ENCODE results near the gene IL1R1.
A peak's percentile ranks its signal among the peaks of the same experiment; 100 is the strongest.

The IL1R1 gene

GRCh38 chr2:102141970-102142828 lies at the start of gene IL1R1:
IL1R1 (plus strand) TSS chr2:102142746; CDS start chr2:102157725, 14,979 bp downstream.
- TF ChIP-seq EGR1 (IDR thresholded peaks at IDR 0.05) (peak; percentile 82), MAX (IDR thresholded peaks at IDR 0.05) (no peak), TAF1 (IDR thresholded peaks at IDR 0.05; ENCODE audit: low read depth) (peak; percentile 47; the same call in 1 of the 2 replicates)

GRCh38 chr2:102093662-102094061 lies 48.9 kb upstream of the IL1R1 start:
- TF ChIP-seq FOXM1 (IDR thresholded peaks at IDR 0.05; ENCODE audit: borderline replicate concordance, low read depth) (no peak), MAX (IDR thresholded peaks at IDR 0.05) (no peak), REST (IDR thresholded peaks at IDR 0.05; ENCODE audit: low read depth) (no peak), EGR1 (IDR thresholded peaks at IDR 0.05) (no peak), TEAD4 (IDR thresholded peaks at IDR 0.05) (no peak), TCF12 (IDR thresholded peaks at IDR 0.05; ENCODE audit: low read depth) (no peak), TAF1 (IDR thresholded peaks at IDR 0.05; ENCODE audit: low read depth) (no peak), CEBPB (IDR thresholded peaks at IDR 0.05) (no peak), RAD21 (IDR thresholded peaks at IDR 0.05; ENCODE audit: low read depth) (no peak), CREB1 (IDR thresholded peaks at IDR 0.05; ENCODE audit: low read depth) (no peak), NFIC (IDR thresholded peaks at IDR 0.05) (no peak)

- TF ChIP-seq TAF1 (IDR thresholded peaks at IDR 0.05; ENCODE audit: low read depth) (no peak), CEBPB (IDR thresholded peaks at IDR 0.05) (no peak), YY1 (IDR thresholded peaks at IDR 0.05; ENCODE audit: low read depth) (no peak), NFIC (IDR thresholded peaks at IDR 0.05) (no peak)
These were observed 47.6 kb upstream of the IL1R1 start for GRCh38 chr2:102094917-102095316.

GRCh38 chr2:102096103-102096502 lies 46.4 kb upstream of the IL1R1 start:
- TF ChIP-seq RAD21 (IDR thresholded peaks at IDR 0.05; ENCODE audit: low read depth) (no peak), ZBTB7A (IDR thresholded peaks at IDR 0.05; ENCODE audit: low read depth) (no peak), REST (IDR thresholded peaks at IDR 0.05; ENCODE audit: low read depth) (no peak), MAX (IDR thresholded peaks at IDR 0.05) (no peak), USF1 (IDR thresholded peaks at IDR 0.05) (no peak), TCF12 (IDR thresholded peaks at IDR 0.05; ENCODE audit: low read depth) (no peak), CEBPB (IDR thresholded peaks at IDR 0.05) (no peak)

- TF ChIP-seq EP300 (IDR thresholded peaks at IDR 0.05; ENCODE audit: borderline replicate concordance): no peak
- no peak for TF ChIP-seq CREB1 (IDR thresholded peaks at IDR 0.05; ENCODE audit: low read depth)
- no peak for TF ChIP-seq TEAD4 (IDR thresholded peaks at IDR 0.05)
These were observed 43.8 kb upstream of the IL1R1 start for GRCh38 chr2:102098756-102099155.

- TF ChIP-seq EP300 (IDR thresholded peaks at IDR 0.05; ENCODE audit: borderline replicate concordance) (no peak), YY1 (IDR thresholded peaks at IDR 0.05; ENCODE audit: low read depth) (no peak), TCF12 (IDR thresholded peaks at IDR 0.05; ENCODE audit: low read depth) (no peak), CREB1 (IDR thresholded peaks at IDR 0.05; ENCODE audit: low read depth) (no peak), MAX (IDR thresholded peaks at IDR 0.05) (no peak)
These were observed 42.8 kb upstream of the IL1R1 start for GRCh38 chr2:102099536-102100298.

Data from Ishikawa (cell line).